HuH-7.5 (cell line): ENCODE results near the gene CLHC1.
"Not testable (repeated sequence)": the region's sequence is repeated elsewhere in the genome, so short reads cannot be mapped to it uniquely, and the experiment has no call there.

ENCODE experiments used
- DNase-seq: peaks from one replicate; pipeline ENCODE4 v3.0.0; 2011; ENCODE audit warnings: low spot score

Gene CLHC1

GRCh38 chr2:55152475-55153412 is 79.3 kb downstream of the CLHC1 start:
- no peak for DNase-seq

DNA sequence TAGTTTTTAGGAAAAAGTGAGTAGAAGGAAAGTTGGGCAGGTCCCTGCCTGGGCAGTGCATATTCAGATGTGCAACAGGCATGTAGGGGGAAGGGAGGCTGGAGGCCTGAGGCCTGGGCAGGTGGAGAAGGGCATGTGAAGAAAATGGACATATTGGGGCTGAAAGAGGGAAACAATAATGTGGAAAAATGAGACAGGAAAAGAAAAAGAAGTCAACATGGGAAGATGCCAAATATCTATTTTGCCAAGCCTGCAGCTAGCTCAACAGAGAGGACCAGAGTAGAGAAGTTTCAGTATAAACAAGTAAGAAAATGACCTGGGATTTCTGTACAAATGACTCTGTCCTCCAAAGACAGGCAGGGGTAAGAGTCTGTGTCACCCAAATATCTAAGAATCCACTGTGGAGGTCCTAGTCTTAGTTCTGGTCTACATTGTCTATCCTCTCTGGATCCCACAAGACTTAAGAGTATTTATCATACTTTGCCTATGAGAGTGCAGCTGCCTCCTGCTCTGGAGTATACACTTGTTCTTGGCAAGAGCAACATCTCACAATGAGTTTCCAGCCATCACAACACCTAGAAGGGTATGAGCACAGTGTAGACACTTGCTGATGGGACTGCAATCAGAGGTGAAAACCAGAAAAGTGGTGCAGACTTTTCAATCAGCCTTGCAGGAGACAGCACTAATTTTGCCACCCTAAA is 80.2 kb downstream of the CLHC1 start:
- no peak for DNase-seq

DNA sequence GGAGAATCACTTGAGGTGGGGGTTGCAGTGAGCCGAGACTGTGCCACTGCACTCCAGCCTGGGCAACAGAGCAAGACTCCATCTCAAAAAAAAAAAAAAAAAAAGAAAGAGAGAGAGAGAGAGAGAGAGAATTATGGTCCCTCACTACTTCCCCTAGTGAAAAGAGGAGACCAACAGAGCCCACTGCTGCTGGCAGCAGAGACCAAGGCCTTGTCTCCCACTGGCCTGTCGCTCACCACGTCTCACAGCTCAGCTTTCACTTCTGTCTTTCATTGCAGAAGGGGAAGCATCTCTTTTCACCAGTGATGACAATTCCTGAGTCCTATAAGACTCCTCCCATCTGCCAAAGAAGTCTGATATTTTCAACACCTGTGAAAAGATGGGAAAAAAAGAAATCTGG is 81.3 kb downstream of the CLHC1 start:
- DNase-seq, result no peak

DNA sequence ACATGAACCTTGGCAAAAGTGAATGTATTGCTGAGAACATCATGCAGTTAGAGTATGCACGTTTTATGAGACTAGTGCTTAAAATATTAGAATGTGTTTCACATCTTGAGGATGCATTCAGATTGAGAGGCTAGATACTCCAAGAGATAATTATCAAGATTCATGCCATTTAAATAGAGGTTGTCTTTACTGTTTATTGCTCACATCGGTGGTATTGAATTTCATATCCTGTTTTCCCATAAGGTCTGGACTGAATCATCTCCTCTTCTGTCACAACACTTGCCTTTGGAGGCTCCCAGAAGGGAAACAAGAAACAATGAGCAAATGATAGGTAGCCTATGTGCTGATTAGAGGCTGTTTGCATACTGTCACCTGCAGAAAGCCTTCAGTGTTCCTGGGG is 83.8 kb downstream of the CLHC1 start:
- no peak for DNase-seq

- DNase-seq, result no peak
Observed at GRCh38 chr2:55147531-55147930, 84.6 kb downstream of the CLHC1 start.

DNA sequence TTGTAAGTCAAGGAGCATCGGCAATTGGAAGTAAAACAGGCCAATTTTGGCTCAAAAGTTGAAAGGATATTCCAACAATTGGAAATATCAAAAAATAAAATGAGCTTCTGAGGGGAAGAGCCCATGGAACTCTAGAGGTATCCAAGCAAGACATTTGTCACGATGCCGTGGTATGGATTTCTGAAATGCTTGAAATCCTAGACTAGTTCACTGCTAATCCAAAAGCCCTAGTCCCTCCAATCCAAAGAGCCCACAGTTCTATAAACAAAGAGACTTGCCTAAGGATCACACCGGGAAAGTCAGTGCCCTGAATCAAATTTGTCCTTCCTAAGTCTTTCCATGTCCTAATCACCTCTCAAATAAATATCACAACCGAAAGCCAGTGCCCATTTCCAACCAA is 85.1 kb downstream of the CLHC1 start:
- no peak for DNase-seq

DNA sequence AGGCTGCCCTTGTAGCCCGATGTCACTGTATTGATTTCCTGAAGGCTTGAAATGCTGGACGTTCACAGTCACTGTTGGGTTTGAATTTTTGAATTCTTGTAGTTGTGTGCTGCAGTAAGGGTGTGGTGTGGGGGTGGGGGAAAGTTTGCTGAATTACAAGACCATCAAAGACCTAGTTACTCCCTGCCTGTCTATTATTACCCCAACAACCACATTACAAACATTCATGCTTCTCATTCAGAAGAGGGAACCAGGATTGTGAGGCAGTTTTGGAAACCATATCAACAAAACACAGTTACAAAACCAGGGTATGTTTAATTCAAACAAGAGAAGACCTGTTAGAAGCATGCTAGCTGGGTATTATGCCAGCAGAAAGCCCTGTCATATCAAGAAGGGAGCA is 85.8 kb downstream of the CLHC1 start:
- DNase-seq, result no peak

GRCh38 chr2:55144922-55145820 is 86.9 kb downstream of the CLHC1 start:
- DNase-seq, result no peak

- not testable (repeated sequence) for DNase-seq
Observed at GRCh38 chr2:55143706-55144105, 88.4 kb downstream of the CLHC1 start.

- DNase-seq, result no peak
Observed at GRCh38 chr2:55142518-55142917, 89.6 kb downstream of the CLHC1 start.

DNA sequence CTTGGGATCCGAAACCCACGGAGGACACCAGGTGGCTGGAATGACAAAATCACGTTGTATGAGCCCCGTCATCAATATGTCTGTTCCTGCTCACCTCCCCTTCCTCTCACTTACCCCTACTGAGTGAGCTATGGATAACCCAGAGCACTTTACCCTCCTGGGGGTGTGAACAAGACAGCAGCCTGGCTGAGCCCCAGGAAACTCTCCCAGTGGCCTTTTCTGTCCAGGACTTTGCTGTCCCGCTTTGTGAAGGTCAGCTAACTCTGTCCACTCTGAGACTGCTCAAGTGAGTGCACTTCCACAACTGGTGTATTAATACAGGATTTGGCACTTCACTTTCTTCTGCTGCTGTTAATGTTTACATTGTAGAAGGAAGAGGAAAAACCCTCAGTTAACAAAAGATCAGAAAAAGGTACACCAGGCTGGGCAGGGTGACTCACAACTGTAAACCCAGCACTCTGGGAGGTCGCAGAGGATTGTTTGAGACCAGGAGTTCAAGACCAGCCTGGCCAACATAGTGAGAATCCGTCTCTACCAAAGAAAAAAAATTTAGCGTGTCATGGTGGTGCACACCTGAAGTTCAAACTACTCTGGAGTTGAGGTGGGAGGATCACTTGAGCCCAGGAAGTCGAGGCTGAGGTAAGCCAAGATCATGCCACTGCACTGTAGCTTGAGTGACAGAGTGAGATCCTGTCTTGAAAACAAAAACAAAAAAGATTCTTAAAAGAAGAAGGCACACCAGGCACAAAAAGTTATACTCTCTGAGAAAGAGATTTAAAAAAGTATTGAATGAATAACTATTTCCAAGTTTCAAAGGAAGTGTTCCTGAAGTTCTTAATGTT is 90.3 kb downstream of the CLHC1 start:
- no peak for DNase-seq

GRCh38 chr2:55140316-55141219 is 91.5 kb downstream of the CLHC1 start:
- DNase-seq, result no peak

DNA sequence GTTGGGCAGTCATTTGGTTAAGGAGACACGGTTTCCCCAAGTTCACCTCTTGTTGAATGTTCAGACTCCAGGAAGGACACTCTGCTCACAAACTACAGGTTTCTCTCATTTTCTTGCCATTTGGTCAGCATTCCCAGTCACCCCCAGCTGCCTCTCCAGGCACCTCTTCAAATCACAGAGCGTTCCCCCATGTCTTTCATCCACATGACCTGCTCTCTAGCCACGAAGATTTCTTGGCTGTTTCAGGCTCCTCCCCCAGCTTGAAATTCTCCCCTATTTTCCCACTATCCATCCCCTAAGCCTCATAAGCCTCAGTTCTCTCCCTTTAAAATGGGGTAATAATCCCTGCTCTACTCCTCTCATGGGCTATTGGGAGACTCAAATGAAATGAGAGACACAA is 92.8 kb downstream of the CLHC1 start:
- DNase-seq, result no peak

- DNase-seq, result no peak
Observed at GRCh38 chr2:55138882-55139229, 93.2 kb downstream of the CLHC1 start.

DNA sequence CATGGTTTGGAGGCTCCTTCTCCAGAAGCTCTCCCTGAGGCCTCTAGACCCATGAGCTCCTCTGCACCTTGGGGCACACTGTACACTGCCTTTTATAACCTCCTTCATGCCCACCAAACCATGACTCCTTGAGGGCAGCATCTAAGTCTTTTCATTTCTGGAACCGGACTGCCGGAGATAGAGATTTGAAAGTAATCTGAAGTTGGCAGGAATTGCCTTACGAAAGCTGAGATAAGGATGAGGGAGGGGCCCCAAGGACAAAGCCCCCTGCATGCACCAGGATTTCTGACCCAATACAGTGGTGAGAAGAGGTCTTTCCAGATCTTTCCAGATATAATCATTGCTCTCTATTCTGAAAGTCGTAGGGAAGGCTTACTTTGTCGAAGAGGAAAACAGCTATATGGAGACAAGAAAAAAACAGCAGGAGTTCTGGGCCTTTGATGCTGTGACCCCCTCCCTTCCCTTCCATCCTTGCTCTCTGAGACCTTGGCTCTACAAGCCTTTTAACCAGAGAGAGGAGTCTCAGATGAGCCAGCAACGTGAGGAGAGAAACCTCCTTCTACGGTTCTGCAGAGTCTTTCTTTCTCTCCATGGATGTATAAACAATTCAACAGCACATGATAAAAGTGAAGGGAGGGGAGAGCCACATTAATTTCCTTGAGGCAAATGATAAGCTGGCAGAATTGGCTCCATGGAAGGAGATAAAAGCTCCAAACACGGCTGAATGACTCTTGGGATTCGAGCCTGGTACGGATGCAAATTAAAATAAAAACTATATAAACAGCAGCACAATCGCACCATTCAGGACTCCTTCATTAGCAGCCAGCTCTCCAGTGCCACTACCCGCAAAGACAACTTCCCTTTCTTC is 93.8 kb downstream of the CLHC1 start:
- no peak for DNase-seq

- no peak for DNase-seq
Observed at GRCh38 chr2:55137024-55137958, 94.8 kb downstream of the CLHC1 start.

DNA sequence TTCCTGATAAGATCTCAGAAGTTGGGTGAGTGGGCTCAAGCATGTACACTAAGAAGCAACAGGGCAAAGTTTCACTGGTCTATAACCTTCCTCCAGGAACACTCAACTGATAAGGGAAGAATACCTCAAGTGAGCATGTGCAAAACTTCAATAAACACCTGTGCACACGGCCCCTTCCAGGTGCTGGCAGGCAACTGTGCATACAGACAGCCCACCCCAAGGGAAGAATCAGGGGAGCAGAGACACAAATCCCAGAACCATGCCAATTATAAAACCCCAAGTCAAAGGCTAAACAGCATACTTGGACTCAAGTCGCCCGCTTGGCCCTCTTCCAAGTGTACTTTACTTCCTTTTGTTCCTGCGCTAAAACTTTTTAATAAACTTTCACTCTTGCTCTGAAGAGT is 96.0 kb downstream of the CLHC1 start:
- DNase-seq, result no peak

GRCh38 chr2:55135491-55135890 is 96.6 kb downstream of the CLHC1 start:
- no peak for DNase-seq
